Measurements from ENCODE around the gene STK40.

The STK40 gene

GRCh38 chr1:36401602-36402503 lies 16.1 kb upstream of the STK40 start:
- Mint-ChIP-seq H3K9me3 (no peaks in the 10 kb centered on the region), H3K27me3 (ENCODE audit: low read depth, poor library complexity) (peaks cover 4% of the 10 kb centered on the region), H3K4me1 (peaks cover 47% of the 10 kb centered on the region), H3K36me3 (ENCODE audit: low read depth) (peaks cover 6% of the 10 kb centered on the region), H3K4me3 (peak overlapping the region; percentile 91), H3K27ac (peak overlapping the region; percentile 99)
- no peak for TF ChIP-seq CTCF (IDR thresholded peaks at IDR 0.05)
- DNase-seq, result no peak

DNA sequence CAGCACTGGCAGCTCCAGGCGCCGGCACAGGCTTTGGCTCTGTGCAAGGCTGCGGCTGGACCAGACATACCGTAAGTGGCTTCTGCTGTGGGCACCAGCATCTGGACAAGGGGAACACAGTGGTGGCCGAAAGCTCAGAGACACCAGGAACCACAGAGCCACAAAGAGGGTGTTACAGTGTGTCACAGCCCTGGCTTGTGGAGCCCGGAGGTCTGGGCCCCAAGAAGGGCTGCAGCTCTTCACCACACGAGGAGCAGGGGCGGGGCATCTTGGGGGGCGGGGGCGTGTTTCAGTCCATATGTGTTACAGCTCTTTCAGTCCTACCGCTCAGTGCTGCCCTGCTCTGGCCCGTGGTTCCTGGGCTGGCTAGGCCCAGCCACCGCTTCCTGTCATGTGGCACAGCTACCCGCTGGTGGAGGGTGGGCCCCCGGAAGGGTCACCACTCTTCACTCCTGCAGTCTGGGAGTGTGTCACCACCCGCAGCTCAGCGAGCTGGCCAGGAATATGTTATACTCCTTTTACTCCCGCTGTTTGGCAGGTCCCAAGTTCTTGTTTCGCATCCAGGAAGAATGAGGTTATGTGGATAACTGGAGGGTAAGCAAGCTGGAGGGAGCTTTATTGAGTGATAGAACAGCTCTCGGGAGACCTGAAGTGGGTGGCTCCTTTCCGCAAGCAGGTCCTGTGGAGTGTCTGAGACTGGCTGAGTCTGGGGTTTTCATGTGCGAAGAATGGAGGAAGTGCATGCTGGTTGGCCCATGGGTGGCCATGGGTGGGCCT lies 15.3 kb upstream of the STK40 start:
- Mint-ChIP-seq H3K4me3 (peak overlapping the region; percentile 91), H3K27ac (peak overlapping the region; percentile 99), H3K9me3 (no peaks in the 10 kb centered on the region), H3K36me3 (ENCODE audit: low read depth) (peaks cover 6% of the 10 kb centered on the region), H3K4me1 (peaks cover 53% of the 10 kb centered on the region), H3K27me3 (ENCODE audit: low read depth, poor library complexity) (peaks cover 4% of the 10 kb centered on the region)
- DNase-seq, result peak; percentile 82
- no peak for TF ChIP-seq CTCF (IDR thresholded peaks at IDR 0.05)

DNA sequence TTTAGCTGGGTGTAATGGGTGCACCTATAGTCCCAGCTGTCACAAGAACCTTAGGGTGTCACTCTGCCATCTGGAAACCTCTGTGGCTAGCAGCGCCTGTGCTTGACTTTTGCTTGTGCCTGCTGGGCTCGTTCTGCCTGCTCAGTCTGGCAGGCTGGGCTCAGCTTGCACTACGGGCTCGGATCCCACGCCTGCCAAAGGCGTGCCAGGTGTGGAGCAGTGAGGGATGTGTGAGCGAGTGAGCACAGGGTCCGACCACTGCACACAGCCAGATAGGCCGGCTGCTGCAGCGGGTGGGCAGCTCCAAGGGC lies 14.7 kb upstream of the STK40 start:
- H3K4me1 Mint-ChIP-seq, result peaks cover 53% of the 10 kb centered on the region
- no peak for DNase-seq
- H3K9me3 Mint-ChIP-seq, result no peaks in the 10 kb centered on the region
- peak overlapping the region; percentile 91 for H3K4me3 Mint-ChIP-seq
- H3K27ac Mint-ChIP-seq, result peak overlapping the region; percentile 99
- H3K36me3 Mint-ChIP-seq (ENCODE audit: low read depth), result peaks cover 6% of the 10 kb centered on the region
- no peak for TF ChIP-seq CTCF (IDR thresholded peaks at IDR 0.05)
- H3K27me3 Mint-ChIP-seq (ENCODE audit: low read depth, poor library complexity), result peaks cover 4% of the 10 kb centered on the region

DNA sequence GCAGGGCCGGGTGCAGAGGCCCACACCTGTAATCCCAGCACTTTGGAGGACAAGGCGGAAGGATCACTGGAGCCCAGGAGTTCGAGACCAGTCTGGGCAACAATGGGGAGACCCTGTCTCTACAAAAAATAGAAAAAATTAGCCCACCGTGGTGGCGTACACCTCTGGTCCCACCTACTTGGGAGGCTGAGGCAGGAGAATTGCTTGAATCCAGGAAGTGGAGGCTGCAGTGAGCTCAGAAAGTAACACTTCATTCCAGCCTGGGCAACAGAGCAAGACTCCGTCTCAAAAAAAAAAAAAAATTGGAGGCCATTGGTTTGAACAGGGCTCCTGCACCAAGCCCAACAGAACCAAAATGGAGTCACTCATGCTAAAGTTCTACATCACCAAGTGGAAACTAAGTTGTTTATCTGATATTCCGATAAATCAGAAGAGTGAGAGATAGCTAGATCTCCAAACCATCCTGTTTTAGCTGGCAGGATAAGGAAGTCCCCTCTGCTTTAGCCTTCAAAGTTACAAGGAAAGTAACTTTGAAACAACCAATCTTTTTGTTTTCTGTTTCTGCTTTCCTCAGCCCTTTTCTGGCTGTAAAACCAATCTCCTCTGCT lies 12.8 kb upstream of the STK40 start:
- TF ChIP-seq CTCF (IDR thresholded peaks at IDR 0.05), result no peak
- peak overlapping the region; percentile 96 for H3K27ac Mint-ChIP-seq
- peaks cover 4% of the 10 kb centered on the region for H3K27me3 Mint-ChIP-seq (ENCODE audit: low read depth, poor library complexity)
- no peaks in the 10 kb centered on the region for H3K9me3 Mint-ChIP-seq
- DNase-seq, result no peak
- H3K4me1 Mint-ChIP-seq, result peaks cover 52% of the 10 kb centered on the region
- H3K36me3 Mint-ChIP-seq (ENCODE audit: low read depth), result no peaks in the 10 kb centered on the region
- peak overlapping the region; percentile 93 for H3K4me3 Mint-ChIP-seq

DNA sequence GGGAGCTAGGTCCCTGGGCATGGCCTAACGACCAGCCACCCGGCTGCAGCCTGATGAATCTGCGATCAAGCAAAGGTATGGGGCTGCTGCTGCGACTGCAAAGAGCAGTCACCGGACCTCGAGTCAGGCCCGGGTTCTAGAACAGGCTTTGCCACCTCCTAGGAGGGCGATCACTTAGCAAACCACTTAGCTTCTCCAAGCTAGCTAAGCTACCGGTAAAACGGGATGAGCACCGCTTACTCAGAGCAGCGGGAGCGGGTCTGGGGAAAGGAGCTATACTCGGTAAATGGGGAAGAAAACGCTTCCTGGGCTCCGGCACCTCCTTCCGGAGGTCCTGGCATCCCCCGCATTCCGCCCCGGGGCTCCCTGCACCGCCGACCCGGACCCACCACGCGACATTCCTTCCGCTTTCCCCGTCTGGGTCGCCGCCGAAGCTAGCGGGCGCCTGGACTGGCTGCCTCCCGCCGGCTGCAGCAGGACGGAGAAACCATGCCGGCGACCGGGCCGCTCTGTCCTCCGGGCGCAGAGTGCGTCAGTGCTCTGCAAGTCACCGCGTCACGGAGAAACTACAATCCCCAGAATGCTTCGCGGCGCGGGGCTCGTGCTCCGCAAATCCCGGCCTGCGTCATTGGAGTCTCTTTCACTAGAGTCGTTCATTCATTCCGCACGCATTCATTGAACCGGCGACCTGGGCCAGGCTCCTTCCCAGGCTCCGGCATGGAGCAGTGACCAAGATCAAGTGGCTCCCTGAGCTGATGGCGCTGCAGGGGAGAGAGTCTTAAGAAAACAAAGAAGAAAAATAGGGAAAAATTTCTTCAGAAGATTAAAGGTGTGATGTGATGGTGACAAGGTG lies 11.9 kb upstream of the STK40 start, which contains the start of gene LSM10:
LSM10 (minus strand) TSS at position 531 of the 853 bp plus-strand sequence. CDS start 3,779 bp downstream, outside the sequence.
- H3K27ac Mint-ChIP-seq, result peak within 1 kb of the TSS; percentile 96
- DNase-seq, result peak; percentile 94
- peaks cover 4% of the 10 kb centered on the region for H3K27me3 Mint-ChIP-seq (ENCODE audit: low read depth, poor library complexity)
- H3K9me3 Mint-ChIP-seq, result no peaks in the 10 kb centered on the region
- peaks cover 51% of the 10 kb centered on the region for H3K4me1 Mint-ChIP-seq
- H3K36me3 Mint-ChIP-seq (ENCODE audit: low read depth), result peaks cover 5% of the 10 kb centered on the region
- no peak for TF ChIP-seq CTCF (IDR thresholded peaks at IDR 0.05)
- peak within 1 kb of the TSS; percentile 93 for H3K4me3 Mint-ChIP-seq

All from nephron progenitor cell (in vitro differentiated cells).